Upper lobe of left lung (tissue), 4 donors: Measurements from ENCODE around the gene GPR31.

Experiments used
- CTCF ChIP-seq, 6 experiments: fragments of 450-650 bp in 4 of 6; fragments of 200-600 bp in 2 of 6; sonication (generic) in 2 of 6; IDR thresholded peaks; one replicate each; pipeline ENCODE4 v1.5.1; 2016 to 2019; ENCODE audit warnings: antibody characterized with exemption in 6 of 6
- EP300 ChIP-seq, 4 donors: sonication (generic); formaldehyde crosslinking; IDR thresholded peaks; one replicate each; pipeline ENCODE4 v1.5.1; 2017; ENCODE audit warnings: antibody characterized with exemption in 4 of 4, control low read depth in 2 of 4
- POLR2A ChIP-seq, 4 donors: fragments of 450-650 bp; IDR thresholded peaks; one replicate each; pipeline ENCODE4 v1.5.1; 2016 to 2017; ENCODE audit warnings: antibody characterized with exemption in 4 of 4, mild to moderate bottlenecking in 2 of 4
- POLR2AphosphoS5 ChIP-seq, 2 donors: sonication (generic); formaldehyde crosslinking; IDR thresholded peaks; one replicate each; pipeline ENCODE4 v1.5.1; 2017; ENCODE audit warnings: antibody characterized with exemption in 2 of 2

DNA sequence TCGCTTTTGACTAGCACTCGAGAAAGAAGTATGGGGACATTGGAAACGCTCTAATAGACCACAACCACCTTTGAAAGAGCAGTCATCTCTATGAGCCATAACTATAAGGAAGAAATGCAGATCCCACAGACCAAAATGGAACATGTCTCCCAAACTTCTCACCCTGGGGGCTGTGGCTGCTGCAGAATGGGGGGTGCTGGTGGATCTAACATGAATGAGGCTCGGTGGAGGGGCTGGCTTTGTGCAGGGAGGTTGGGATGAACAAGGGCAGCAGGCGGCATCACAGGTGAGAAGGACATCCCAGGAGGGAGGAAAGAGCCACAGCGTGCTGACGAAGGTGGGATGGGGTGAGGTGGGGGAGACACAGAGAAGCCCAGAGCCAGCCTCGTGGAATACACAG, 45.4 kb downstream of the GPR31 start:
- TF ChIP-seq CTCF (IDR thresholded peaks at IDR 0.05): no peak
- no peak for TF ChIP-seq EP300 (IDR thresholded peaks at IDR 0.05)
- no peak for TF ChIP-seq POLR2A (IDR thresholded peaks at IDR 0.05)
- no peak for TF ChIP-seq POLR2AphosphoS5 (IDR thresholded peaks at IDR 0.05)
